Measurements from ENCODE around the gene GNAT3. TPM values are rescaled to one million over a fixed set of nuclear protein-coding genes. Genes with fewer than 3 reads are reported as not detected.

Gene GNAT3
- total RNA-seq, 1 experiment from 2014 or later = not detected

GRCh38 chr7:80493121-80493849, 18.6 kb downstream of the GNAT3 start:
- ChIA-PET CTCF (interaction anchor here (0.7 to 1.2 kb wide), 3 partner anchors 65 to 178 kb away, joined by 4 to 7 read pairs (median 5); no protein-coding TSS in a partner anchor), POLR2A (no interaction called here)
- no peaks in the 10 kb centered on the region for H3K9me3 Mint-ChIP-seq (ENCODE audit: unreplicated experiment)
- intact Hi-C loops (cut with micrococcal nuclease) = no loop called here
- no peak overlapping the region for H3K27ac Mint-ChIP-seq (ENCODE audit: low read depth, unreplicated experiment)
- no peak for TF ChIP-seq CTCF (IDR thresholded peaks at IDR 0.05; ENCODE audit: unreplicated experiment)
- no peak overlapping the region for H3K4me3 Mint-ChIP-seq (ENCODE audit: unreplicated experiment)
- H3K4me1 Mint-ChIP-seq (ENCODE audit: insufficient read depth, unreplicated experiment) = peaks cover 1% of the 10 kb centered on the region
- H3K27me3 Mint-ChIP-seq (ENCODE audit: insufficient read depth, unreplicated experiment) = no peaks in the 10 kb centered on the region
- no peaks in the 10 kb centered on the region for H3K36me3 Mint-ChIP-seq (ENCODE audit: insufficient read depth, unreplicated experiment)
- no peak for DNase-seq (ENCODE audit: unreplicated experiment)
- no TSS peak for BruUV-seq (replicated peaks)

- Mint-ChIP-seq H3K36me3 (ENCODE audit: insufficient read depth, unreplicated experiment) (no peaks in the 10 kb centered on the region), H3K9me3 (ENCODE audit: unreplicated experiment) (no peaks in the 10 kb centered on the region), H3K27ac (ENCODE audit: low read depth, unreplicated experiment) (no peak overlapping the region), H3K4me1 (ENCODE audit: insufficient read depth, unreplicated experiment) (no peaks in the 10 kb centered on the region), H3K27me3 (ENCODE audit: insufficient read depth, unreplicated experiment) (no peaks in the 10 kb centered on the region), H3K4me3 (ENCODE audit: unreplicated experiment) (no peak overlapping the region)
- intact Hi-C loops (cut with micrococcal nuclease) = no loop called here
- CTCF ChIA-PET = interaction anchor here (1.4 kb wide), 1 partner anchor 63 kb away, joined by 4 read pairs; no protein-coding TSS in a partner anchor
- no peak for DNase-seq (ENCODE audit: unreplicated experiment)
- no peak for TF ChIP-seq CTCF (IDR thresholded peaks at IDR 0.05; ENCODE audit: unreplicated experiment)
- no TSS peak for BruUV-seq (replicated peaks)
- POLR2A ChIA-PET = interaction anchor here (0.6 kb wide), 1 partner anchor 411 kb away, joined by 3 read pairs; no protein-coding TSS in a partner anchor
Measured at GRCh38 chr7:80491462-80491861, 20.4 kb downstream of the GNAT3 start.

GRCh38 chr7:80488851-80489370, 23.0 kb downstream of the GNAT3 start:
- TF ChIP-seq CTCF (IDR thresholded peaks at IDR 0.05; ENCODE audit: unreplicated experiment) = no peak
- intact Hi-C loops (cut with micrococcal nuclease) = no loop called here
- ChIA-PET POLR2A (interaction anchor here (0.7 kb wide), 2 partner anchors 41 to 51 kb away, joined by 3 to 4 read pairs; no protein-coding TSS in a partner anchor), CTCF (interaction anchor here (0.6 kb wide), 2 partner anchors 49 to 284 kb away, joined by 3 read pairs; no protein-coding TSS in a partner anchor)
- no peak overlapping the region for H3K27ac Mint-ChIP-seq (ENCODE audit: low read depth, unreplicated experiment)
- peaks cover 11% of the 10 kb centered on the region for H3K4me1 Mint-ChIP-seq (ENCODE audit: insufficient read depth, unreplicated experiment)
- no peaks in the 10 kb centered on the region for H3K36me3 Mint-ChIP-seq (ENCODE audit: insufficient read depth, unreplicated experiment)
- no peak for DNase-seq (ENCODE audit: unreplicated experiment)
- no peaks in the 10 kb centered on the region for H3K9me3 Mint-ChIP-seq (ENCODE audit: unreplicated experiment)
- no TSS peak for BruUV-seq (replicated peaks)
- H3K27me3 Mint-ChIP-seq (ENCODE audit: insufficient read depth, unreplicated experiment) = no peaks in the 10 kb centered on the region
- no peak overlapping the region for H3K4me3 Mint-ChIP-seq (ENCODE audit: unreplicated experiment)

GRCh38 chr7:80488406-80488805, 23.5 kb downstream of the GNAT3 start:
- Mint-ChIP-seq H3K4me3 (ENCODE audit: unreplicated experiment) (no peak overlapping the region), H3K27me3 (ENCODE audit: insufficient read depth, unreplicated experiment) (no peaks in the 10 kb centered on the region), H3K4me1 (ENCODE audit: insufficient read depth, unreplicated experiment) (peaks cover 11% of the 10 kb centered on the region), H3K36me3 (ENCODE audit: insufficient read depth, unreplicated experiment) (no peaks in the 10 kb centered on the region), H3K27ac (ENCODE audit: low read depth, unreplicated experiment) (no peak overlapping the region), H3K9me3 (ENCODE audit: unreplicated experiment) (no peaks in the 10 kb centered on the region)
- CTCF ChIA-PET = interaction anchor here (0.5 kb wide), 1 partner anchor 75 kb away, joined by 3 read pairs; no protein-coding TSS in a partner anchor
- DNase-seq (ENCODE audit: unreplicated experiment) = peak; percentile 37
- TF ChIP-seq CTCF (IDR thresholded peaks at IDR 0.05; ENCODE audit: unreplicated experiment) = no peak
- intact Hi-C loops (cut with micrococcal nuclease) = no loop called here
- BruUV-seq (replicated peaks) = no TSS peak
- POLR2A ChIA-PET = interaction anchor here (1.7 kb wide), 1 partner anchor 134 kb away, joined by 3 read pairs; no protein-coding TSS in a partner anchor
